ENCODE measurements around the gene ATXN3.

Gene ATXN3

DNA sequence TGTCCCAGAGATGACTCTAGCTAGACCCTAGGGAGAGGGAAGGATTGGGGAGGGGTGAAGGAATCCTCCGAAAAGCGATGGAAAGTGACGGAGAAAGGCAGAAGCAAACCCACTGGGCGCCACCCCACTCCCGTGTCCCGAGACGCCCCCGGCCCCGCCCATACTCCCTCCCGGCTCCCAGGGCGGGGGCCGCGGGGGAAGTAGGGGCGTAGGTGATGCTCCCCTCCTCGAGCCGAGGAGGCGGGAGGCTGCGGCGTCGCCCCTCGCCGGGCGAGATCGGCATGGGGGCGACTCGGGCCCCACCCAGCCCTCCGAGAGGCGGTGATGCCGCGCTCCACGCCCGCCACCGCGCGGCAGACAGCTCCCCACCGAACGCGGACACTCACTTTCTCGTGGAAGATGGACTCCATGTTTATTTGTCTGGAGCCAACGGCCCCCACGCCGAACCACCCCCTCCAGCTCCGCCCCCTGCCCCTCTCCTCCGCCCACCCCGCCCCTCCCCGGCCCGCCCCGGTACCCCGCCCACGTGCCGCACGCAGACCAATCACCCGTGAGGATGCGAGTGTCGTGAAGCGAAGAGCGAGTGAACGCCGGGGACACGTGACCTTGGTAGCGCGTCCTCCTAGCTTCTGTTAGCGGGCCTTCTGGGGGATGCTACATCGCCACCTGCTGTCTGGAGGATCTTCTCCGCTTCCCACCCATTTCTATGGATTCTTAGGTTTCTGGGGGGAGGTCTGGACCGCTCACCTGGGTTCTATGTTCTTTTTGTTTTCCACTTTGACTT lies at the start of gene ATXN3:
TSS of gene ATXN3 (minus strand) at position 440 of the 784 bp plus-strand sequence. CDS start at position 410, 30 bp downstream.
- peak; percentile 75 for DNase-seq

DNA sequence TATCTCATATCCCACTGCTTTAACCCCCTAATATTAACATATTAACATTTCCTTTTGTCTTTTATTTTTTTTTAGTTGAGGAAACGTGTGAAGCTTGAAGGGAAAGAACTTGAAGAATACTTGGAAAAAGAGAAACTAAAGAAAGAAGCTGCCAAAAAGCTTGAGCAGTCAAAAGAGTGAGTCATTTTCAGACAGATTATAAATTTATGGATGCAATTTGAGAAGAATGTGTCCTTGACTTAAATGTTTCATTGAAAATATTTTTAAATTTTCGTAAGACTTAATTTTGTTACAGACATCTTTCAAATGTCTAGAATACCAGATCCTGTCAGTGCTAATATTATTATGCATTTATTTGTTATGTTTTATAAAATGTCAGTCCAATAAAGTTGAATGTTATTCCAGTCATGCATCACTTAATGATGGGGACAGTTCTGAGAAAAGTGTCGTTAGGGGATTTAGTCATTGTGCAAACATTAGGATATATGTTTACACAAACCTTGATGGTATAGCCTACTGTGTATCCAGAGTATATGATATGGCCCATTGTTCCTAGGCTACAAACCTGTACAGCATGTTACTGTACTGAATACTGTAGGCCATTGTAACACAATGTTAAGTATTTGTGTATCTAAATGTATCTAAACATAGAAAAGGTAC lies 48.0 kb upstream of the ATXN3 start:
- no peak for DNase-seq

DNA sequence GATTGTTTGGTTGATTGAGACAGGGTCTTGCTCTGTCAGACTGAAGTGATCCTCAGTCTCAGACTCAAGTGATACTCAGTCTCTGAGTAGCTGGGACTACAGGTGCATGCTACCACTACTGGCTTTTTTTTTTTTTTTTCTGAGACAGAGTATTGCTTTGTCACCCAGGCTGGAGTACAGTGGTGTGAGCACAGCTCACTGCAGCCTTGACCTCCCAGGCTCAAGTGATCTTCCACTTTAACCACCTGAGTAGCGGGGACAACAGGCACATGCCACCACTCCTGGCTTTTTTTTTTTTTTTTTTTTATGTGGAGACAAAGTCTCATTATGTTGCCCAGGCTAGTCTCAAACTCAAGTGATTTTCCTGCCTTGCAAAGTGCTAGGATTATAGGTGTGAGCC lies 47.2 kb upstream of the ATXN3 start:
- no peak for DNase-seq

DNA sequence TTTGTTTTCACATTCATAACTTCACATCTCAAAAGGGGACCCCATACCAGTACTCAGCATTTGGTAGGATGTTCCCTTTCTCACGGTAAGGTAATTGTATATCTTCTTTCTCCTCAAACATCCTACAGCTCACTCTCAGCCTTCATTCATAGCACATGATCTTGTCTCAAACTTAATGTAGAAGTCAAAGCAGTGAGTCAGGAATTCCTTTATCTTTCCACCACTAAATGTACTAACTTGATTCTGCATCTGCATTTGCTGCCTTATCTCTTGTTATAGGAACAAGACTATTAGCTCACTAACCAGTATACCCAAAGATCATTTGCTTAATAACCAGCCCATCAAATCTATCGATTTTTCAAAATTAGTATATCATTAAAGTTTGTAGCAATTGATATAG lies 38.3 kb upstream of the ATXN3 start:
- DNase-seq, result no peak

DNA sequence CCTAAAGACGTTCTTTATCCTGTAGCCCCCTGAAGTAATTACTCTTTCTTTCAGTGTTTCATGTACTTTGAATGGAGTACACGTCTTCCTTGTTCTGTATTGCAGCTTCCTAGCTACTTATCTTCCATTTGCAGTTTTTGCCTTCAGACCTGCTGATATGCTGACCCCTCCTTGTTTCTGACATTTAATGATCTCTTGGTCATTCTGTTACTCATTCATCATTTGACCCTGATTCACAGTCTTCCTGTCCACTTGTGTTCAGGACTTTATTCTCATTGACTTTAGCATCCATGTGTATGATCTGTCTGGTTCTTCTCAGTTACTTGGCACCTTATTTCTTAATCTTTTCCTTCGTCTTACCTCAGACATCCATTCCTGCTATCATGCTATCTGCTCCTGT lies 37.6 kb upstream of the ATXN3 start:
- DNase-seq, result no peak

DNA sequence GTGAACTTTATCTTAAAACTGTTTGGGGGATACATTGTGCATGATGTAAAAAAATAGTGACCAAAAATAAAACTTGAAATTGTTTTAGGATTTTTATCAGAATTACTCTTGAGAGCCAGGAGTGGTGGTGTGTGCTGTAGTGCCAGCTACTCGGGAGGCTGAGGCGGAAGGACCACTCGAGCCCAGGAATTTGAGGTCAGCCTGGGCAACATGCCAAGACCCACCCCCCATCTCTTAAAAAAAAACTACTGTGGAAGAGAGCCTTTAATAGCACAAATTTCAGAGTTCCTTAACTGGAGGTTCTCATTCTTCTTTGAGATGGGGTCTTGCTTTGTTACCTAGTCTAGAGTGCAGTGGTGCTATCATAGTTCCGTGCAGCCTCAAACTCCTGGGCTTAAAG lies 36.9 kb upstream of the ATXN3 start:
- no peak for DNase-seq

DNA sequence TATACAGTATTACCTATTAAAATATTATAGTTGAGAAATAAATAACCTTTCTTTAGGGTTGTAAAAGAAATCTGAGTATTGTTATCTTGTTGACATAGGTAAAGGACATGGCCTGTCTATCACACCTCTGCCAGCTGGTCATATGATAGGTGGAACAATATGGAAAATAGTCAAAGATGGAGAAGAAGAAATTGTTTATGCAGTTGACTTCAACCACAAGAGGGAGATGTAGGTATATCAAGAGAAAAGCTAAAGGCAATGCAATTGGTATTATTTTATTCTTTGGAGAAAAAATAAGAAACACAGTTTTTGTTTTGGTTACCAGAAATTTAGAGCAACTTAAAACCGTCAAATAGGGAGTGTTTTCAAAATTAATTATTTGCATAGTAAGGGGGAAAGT lies 28.9 kb upstream of the ATXN3 start:
- no peak for DNase-seq

DNA sequence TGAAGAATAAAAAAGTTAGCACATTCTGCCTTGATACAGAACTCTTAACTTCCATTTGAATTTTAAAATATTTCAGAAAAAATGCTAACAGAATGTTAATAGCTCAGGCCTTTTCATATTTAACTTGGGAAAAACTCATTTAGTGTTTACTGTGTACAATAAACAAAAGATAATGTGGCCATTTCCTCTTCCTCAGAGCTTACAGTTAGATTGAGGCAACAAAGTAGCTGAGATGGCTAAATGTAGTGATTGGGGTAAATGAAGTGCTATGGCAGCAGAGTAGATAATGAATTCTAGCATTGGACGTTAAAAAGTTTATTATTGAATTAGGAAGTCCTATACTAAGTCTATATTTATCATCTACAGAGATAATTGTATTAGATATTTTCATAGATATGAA lies 28.1 kb upstream of the ATXN3 start:
- DNase-seq, result no peak

DNA sequence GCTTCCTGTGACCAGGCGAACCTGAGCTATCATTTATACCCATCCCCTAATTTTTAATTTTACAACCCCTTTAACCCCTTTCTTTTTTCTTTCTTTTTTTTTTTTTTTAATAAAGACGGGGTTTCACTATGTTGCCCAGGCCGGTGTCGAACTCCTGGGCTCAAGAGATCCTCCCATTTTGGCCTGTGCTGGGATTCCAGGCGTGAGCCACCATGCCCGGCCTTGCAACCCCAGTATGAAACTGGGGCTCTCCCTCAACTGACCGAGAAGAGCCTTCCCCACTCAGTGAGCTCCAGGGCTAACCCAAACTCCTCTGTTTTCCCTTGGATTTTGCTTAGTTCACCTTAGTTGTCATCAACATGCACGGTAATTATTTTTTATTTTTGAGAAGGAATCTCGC lies 16.4 kb upstream of the ATXN3 start:
- no peak for DNase-seq

DNA sequence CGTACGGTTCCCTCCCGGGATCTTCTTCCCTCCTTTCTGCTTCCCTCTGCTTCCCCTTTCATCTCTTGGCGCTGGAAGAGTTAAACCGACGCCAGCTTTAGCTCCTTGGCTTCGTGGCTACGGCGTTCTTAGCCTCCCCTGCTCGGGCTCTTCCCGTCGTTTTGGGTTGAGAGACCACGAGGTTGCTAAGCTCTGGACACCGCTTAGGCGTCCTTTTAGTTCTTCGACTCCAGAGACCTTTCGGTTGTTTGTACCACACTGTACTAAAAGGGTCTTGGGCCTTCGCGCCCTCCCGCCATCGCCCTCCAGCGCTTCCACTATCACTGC lies 15.9 kb upstream of the ATXN3 start:
- no peak for DNase-seq

DNA sequence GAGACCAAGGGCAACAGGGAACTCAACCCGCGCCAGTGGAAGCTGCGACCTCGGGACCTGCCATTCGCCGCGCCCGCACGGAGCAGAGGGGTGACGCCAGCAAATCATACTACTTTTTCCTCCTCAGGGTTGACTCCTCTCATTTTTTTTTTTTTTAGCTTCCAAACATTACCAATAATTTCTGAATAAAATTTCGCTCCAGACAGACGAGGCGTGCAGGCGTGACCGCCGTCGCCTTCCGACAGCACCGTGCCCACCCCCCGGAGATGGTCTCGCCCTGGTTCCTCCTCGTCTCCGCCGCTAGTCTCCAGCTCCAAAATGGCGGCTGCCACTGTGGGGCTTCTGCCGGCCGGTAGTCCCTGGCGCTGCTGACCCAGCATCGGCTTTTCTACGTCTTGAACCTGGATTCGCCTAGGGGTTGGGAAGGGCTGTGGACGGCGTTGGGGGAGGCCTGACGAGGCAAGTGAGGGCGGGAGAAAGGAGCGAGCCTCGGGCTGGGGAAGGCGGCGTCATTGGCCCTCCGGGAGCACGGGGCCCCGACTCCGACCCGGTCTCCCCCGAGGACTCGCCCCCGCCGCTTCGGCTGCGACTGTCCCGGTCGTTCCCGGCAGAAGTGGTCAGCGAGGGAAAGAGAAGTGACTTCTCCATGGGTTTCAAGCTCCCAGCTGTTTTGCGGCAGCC lies 15.4 kb upstream of the ATXN3 start, which contains the start of the genes CPSF2 and NDUFB1:
TSS of gene CPSF2 (plus strand) at position 300 of the 681 bp plus-strand sequence. CDS start 9,016 bp downstream, outside the sequence.
TSS of gene NDUFB1 (minus strand) at position 37 of the 681 bp plus-strand sequence. CDS start 4,069 bp downstream, outside the sequence.
- DNase-seq, result peak; percentile 33

DNA sequence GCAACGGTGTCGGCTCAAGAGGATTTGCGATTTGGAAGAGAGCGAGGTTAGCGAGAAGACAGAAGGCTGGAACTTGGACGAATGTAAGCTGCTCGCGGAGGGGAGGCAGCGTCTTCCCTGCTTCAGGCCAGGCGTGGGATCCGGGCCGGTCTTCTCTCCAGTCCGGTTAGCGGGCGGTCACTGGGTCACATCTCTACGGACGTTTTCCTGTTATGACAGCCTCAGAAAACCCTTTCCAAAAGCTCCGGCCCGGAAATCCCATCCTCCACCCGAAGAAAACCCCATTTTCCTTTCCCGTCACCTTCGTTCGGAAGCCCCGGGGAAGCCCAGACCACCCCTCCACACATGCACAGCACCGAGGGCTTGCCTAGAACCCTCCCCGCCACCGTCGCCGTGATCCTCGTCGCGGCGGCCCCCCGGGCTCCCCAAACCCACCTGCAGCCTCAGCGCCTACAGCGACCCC lies 14.9 kb upstream of the ATXN3 start:
- DNase-seq, result no peak

DNA sequence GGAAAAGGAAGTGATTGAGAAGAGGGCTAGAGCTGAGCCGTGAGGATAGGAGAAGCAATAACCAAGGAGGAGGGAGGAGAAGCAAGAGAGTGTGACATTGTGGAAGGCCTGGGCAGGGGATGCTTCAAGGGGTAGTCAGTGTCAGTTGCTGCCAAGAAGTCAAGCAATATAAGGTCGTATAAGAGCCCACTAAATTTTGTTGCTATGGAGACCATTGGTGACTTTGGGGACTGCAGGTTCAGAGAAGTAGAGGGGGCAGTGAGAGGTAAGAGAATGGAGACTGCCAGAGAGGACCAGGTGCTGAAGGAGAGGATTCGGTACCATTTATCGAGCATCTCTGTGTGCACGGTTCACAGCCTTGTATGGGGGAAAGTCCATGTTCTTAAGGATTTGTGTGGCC lies 3.1 kb upstream of the ATXN3 start:
- no peak for DNase-seq

DNA sequence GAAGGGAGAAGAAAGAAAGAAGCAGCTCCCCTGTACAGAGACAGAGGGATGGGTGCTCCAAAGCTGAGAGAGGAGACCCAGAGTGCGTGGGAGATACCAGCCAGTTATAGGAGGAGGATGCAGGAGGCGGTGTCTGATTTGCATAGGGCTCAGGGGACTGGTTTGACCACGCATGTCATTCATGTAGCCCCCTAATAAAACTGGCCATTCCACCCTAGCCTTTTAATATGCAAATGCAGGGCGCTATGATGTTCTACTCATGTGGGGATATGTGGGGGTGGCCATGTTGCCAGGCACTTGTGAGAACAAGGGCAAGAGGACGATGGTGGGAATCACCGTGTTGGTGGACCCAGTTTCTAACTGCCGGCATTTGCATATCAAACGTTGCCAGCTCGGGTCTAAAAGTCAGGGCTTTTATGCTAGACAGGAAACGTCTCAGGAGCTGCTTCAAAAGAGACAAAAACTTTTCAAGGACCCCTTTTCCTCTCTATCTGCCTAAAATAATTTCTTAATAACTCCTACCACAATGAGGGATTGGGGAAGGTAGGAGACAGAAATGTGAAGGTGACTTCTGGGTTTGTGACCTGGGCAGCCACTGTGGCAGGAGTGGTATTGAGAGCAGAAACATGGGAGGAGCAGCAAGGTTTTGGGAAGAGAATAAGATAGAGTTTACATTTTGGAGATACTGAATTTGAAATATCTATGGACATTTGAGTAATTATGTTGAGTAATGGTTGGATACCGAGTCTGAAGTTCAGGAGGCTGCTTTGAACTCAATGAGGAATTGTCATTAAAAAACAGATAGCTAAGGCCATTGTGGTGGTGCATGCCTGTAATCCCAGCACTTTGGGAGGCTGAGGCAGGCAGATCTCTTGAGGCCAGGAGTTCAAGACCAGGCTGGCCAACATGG lies 2.2 kb upstream of the ATXN3 start:
- DNase-seq, result no peak

DNA sequence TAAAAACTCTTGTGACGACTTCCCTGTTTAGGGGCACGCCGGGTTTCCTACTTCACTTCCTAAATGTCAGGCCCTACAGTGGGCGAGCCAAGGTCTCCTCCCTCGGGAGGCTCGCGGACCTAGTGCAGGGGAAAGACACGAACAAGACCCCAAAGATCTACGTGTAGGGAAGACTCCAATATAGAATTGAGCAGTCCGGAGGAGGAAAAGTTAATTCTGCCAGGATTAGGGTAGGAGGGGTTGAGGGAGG lies 564 bp downstream of the ATXN3 start:
- DNase-seq, result peak; percentile 43

DNA sequence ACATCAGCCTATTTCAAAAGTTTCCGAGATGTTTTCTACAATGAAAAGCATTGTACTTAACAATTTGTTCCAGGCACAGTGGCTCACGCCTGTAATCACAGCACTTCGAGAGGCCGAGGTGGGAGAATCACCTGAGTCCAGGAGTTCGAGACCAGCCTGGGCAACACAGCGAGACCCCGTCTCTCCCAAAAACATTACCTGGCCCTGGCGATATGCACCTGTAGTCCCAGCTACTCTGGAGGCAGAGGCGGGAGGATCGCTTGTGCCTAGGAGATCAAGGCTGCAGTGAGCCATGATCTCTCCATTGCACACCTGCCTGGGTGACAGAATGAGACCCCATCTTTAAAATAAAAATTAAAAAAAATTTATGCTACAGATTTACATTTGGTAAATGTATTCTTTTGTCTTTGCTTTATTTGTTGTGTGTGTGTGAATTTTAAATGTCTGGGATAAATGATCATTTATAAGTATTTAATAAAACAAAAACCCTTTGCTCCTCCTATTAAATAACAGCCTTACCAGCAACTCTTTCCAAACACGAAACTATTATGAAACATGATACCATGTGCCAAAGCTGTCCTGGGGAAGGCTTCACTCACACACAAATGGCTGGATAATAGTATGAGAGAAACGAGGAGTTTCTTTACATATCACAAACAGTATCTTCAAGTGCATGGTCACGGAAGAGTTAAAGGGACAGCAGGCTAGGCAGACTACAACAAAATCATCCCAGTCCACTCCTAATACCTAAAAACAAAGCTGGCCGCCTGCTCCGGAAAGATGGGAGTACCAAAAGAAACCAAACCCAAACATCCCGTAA lies 1.1 kb downstream of the ATXN3 start:
- DNase-seq, result no peak

DNA sequence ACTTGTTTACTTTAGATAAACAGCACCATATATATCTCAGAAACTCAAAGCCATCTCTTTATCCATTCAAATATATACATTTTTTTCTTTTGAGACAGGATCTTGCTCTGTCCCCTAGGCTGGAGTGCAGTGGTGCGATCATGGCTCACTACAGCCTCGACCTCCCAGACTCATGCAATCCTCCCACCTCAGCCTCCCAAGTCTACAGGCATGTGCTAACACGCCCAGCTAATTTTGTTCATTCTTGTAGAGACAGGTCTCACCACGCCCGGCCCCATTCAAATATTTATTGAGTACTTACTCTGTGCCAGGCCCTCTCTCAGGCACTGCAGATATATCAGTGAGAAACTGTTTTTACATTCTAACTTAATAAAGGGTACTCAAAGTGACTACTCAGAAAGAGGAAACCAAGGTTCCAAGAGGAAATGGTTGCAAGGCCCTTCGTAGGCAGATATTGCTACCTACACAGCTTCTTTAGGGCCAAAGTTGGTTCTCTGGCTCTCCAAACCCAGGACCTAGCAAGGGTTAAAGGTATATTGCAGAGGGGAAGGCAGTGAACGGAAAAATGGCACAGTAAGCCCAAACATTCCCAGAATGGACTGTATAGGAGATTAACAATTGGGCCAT lies 2.9 kb downstream of the ATXN3 start:
- DNase-seq, result no peak

DNA sequence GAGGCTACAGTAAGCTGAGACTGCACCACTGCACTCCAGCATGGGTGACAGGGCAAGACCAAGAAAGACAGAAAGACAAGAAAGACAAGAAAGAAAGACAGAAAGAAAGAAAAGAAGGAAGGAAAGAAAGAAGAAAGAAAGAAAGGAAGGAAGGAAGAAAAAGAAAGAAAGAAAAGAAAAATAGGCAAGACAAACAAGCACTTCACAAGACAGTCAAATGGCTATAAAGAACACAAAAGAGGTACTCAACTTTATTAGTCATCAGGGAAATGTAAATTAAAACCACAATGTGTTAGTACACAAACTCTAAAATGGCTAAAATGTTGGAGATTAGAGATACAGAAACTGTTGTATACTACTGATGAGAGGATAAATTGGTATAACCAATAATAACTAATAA lies 6.6 kb downstream of the ATXN3 start:
- no peak for DNase-seq

DNA sequence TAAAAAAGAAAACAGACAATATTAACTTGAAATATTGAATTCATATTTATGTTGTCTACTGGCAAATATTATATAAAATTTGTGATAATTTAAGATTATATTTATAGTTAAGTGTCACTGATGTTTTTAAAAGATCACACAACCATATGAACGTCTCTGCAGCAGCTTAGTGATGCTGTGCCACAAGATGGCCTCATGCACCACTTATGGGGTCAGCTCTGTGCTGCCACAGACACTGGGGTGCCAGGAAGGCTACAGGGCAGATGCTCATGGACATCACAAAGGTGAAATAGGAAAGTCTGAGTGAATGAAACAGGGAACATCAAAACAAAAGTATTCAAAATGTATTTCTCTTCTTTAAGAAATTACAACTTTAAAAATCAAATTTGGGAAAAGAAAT lies 13.1 kb downstream of the ATXN3 start:
- no peak for DNase-seq

DNA sequence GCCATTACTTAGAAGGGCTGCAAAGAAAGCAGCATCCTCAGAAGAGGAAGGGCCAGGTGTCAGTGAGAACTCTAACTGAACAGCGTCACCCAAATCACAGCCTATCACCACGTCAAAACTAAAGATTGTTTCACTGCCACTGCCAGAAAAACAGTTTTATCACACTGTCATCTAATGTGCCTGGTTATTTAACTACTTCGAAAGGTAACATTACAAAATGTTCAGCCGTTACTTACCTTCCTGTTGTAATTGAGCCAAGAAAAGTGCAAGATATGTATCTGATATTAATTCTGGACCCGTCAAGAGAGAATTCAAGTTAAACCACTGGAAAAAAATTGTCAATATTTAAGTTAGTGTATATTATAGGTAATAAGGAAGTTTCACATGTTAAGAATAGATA lies 17.9 kb downstream of the ATXN3 start:
- DNase-seq, result no peak

DNA sequence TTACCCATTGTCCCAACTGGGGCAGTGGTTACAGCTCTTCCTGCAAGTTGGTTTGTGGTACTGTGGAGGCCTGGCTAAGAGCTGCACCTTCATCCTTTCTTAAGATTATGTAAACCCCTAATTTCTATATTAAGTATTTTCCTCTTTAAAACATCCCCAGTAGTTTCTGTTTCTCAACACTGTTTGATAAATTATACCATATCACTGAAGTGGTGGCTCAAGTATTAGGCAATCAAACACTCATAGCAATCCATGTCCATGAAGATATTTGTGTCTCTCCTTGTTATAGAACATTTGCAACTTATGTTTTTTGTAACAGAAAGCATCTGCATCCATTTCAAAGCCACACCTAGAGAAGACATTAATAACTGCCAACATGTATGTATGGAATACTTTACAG lies 31.8 kb downstream of the ATXN3 start:
- no peak for DNase-seq

All from GF-D8 (cell line).